Neural cell (in vitro differentiated cells): Measurements from ENCODE around the gene KCNA10. TPM values are rescaled to one million over a fixed set of nuclear protein-coding genes. Genes with fewer than 3 reads are reported as not detected.

Experiments
- H2AFZ ChIP-seq: fragments of 200-600, 300-800 bp; sonication (generic), shearing (Covaris generic); 2 replicates; pipeline ENCODE4 v1.6.0; 2014; ENCODE audit warnings: low read depth, mild to moderate bottlenecking, antibody characterized with exemption, low read length, moderate library complexity
- H3F3A ChIP-seq: fragments of 200-600 bp; shearing (Covaris generic); 2 replicates; pipeline ENCODE4 v1.6.1; 2016; ENCODE audit warnings: mild to moderate bottlenecking, moderate library complexity, mixed read lengths, antibody characterized with exemption, low read length; ENCODE audit not compliant: insufficient read depth, poor library complexity, severe bottlenecking
- H3K27ac ChIP-seq: fragments of 200-600, 300-800 bp; sonication (generic), shearing (Covaris generic); 2 replicates; pipeline ENCODE4 v1.5.1; 2014; ENCODE audit warnings: mild to moderate bottlenecking, low read length, moderate library complexity
- H3K27me3 ChIP-seq: fragments of 300-800, 200-600 bp; sonication (generic), shearing (Covaris generic); 2 replicates; pipeline ENCODE4 v1.6.0; 2014; ENCODE audit warnings: mild to moderate bottlenecking, low read depth, low read length, moderate library complexity; ENCODE audit not compliant: insufficient read depth
- H3K36me3 ChIP-seq: fragments of 300-800, 200-600 bp; sonication (generic), shearing (Covaris generic); 2 replicates; pipeline ENCODE4 v1.5.1; 2014; ENCODE audit warnings: mild to moderate bottlenecking, antibody characterized with exemption, low read length, moderate library complexity; ENCODE audit not compliant: insufficient read depth
- H3K4me2 ChIP-seq: fragments of 300-800, 200-600 bp; sonication (generic), shearing (Covaris generic); 2 replicates; pipeline ENCODE4 v1.6.0; 2014; ENCODE audit warnings: mild to moderate bottlenecking, low read length
- H3K4me3 ChIP-seq: fragments of 300-800, 200-600 bp; sonication (generic), shearing (Covaris generic); 2 replicates; pipeline ENCODE4 v1.5.1; 2014; ENCODE audit warnings: mild to moderate bottlenecking, low read length, moderate library complexity
- H3K79me2 ChIP-seq: fragments of 200-600 bp; shearing (Covaris generic); replicated peaks from 2 replicates; pipeline ENCODE4 v1.6.0; 2014; ENCODE audit warnings: mild to moderate bottlenecking, low read length, moderate library complexity; ENCODE audit not compliant: insufficient read depth
- H3K9ac ChIP-seq: fragments of 300-800, 200-600 bp; sonication (generic), shearing (Covaris generic); 2 replicates; pipeline ENCODE4 v1.6.1; 2016; ENCODE audit warnings: mild to moderate bottlenecking, low read length, mixed read lengths
- H3K9me2 ChIP-seq: fragments of 200-600 bp; shearing (Covaris generic); 2 replicates; pipeline ENCODE4 v1.6.1; 2016; ENCODE audit warnings: mild to moderate bottlenecking, low read length, mixed read lengths; ENCODE audit not compliant: insufficient read depth
- H3K9me3 ChIP-seq: fragments of 200-600, 300-800 bp; sonication (generic), shearing (Covaris generic); 2 replicates; pipeline ENCODE4 v1.6.1; 2016; ENCODE audit warnings: mild to moderate bottlenecking, mixed run types, low read length, moderate library complexity, mixed read lengths
- H4K20me1 ChIP-seq: fragments of 200-600 bp; shearing (Covaris generic); 2 replicates; pipeline ENCODE4 v1.6.1; 2016; ENCODE audit warnings: mild to moderate bottlenecking, mixed run types; ENCODE audit not compliant: insufficient read depth
- CTCF ChIP-seq: fragments of 450-650 bp; IDR thresholded peaks from 2 replicates; pipeline ENCODE4 v1.5.1; 2014; ENCODE audit warnings: antibody characterized with exemption, mild to moderate bottlenecking, moderate library complexity; ENCODE audit not compliant: poor library complexity, severe bottlenecking
- EP300 ChIP-seq: fragments of 450-650 bp; conservative IDR thresholded peaks from 2 replicates; pipeline ENCODE4 v1.6.1; 2014; ENCODE audit warnings: antibody characterized with exemption, mild to moderate bottlenecking, moderate library complexity; ENCODE audit not compliant: poor library complexity, severe bottlenecking
- EZH2 ChIP-seq: fragments of 200-600, 300-800 bp; shearing (Covaris generic), sonication (generic); IDR thresholded peaks from 2 replicates; pipeline ENCODE4 v1.6.1; 2014; ENCODE audit warnings: antibody characterized with exemption, low read length, borderline replicate concordance, mild to moderate bottlenecking; ENCODE audit not compliant: insufficient read depth, poor library complexity, severe bottlenecking
- MXI1 ChIP-seq: fragments of 450-650 bp; conservative IDR thresholded peaks from 2 replicates; pipeline ENCODE4 v1.6.1; 2014; ENCODE audit warnings: antibody characterized with exemption, mild to moderate bottlenecking; ENCODE audit not compliant: poor library complexity, severe bottlenecking
- POLR2AphosphoS5 ChIP-seq: IDR thresholded peaks from 2 replicates; pipeline ENCODE4 v1.6.1; 2012
- RAD21 ChIP-seq: fragments of 450-650 bp; conservative IDR thresholded peaks from 2 replicates; pipeline ENCODE4 v1.6.1; 2014; ENCODE audit warnings: antibody characterized with exemption, mild to moderate bottlenecking, moderate library complexity
- REST ChIP-seq: IDR thresholded peaks from 2 replicates; pipeline ENCODE4 v1.6.1; 2012; ENCODE audit warnings: borderline replicate concordance
- SMC3 ChIP-seq: fragments of 450-650 bp; conservative IDR thresholded peaks from 2 replicates; pipeline ENCODE4 v1.6.1; 2014; ENCODE audit warnings: antibody characterized with exemption, mild to moderate bottlenecking, moderate library complexity; ENCODE audit not compliant: poor library complexity
- TAF1 ChIP-seq: IDR thresholded peaks from 2 replicates; pipeline ENCODE4 v1.6.1; 2012; ENCODE audit warnings: low read depth
- polyA plus RNA-seq: library from polyadenylated mRNA; depleted of rRNA; stranded (reverse); fragments of >200 nt; gene quantifications from 2 replicates; pipeline ENCODE4 v1.2.3, GENCODE V29; 2014

KCNA10 gene
- polyA plus RNA-seq, 1 donor from 2014 or later, result not detected

GRCh38 chr1:110481968-110482623, 36.9 kb downstream of the KCNA10 start:
- Histone ChIP-seq H3K27ac (no peak overlapping the region), H2AFZ (no peak overlapping the region), H3K9me2 (no peaks in the 10 kb centered on the region), H3F3A (no peaks in the 10 kb centered on the region), H3K4me2 (no peak overlapping the region), H3K4me3 (no peak overlapping the region), H4K20me1 (no peaks in the 10 kb centered on the region), H3K9ac (no peak overlapping the region), H3K27me3 (no peaks in the 10 kb centered on the region), H3K79me2 (no peaks in the 10 kb centered on the region), H3K9me3 (no peaks in the 10 kb centered on the region), H3K36me3 (no peaks in the 10 kb centered on the region)
- TF ChIP-seq REST (no peak), EZH2 (no peak), MXI1 (no peak), TAF1 (no peak), CTCF (no peak), EP300 (no peak), SMC3 (no peak), POLR2AphosphoS5 (no peak), RAD21 (no peak)

DNA sequence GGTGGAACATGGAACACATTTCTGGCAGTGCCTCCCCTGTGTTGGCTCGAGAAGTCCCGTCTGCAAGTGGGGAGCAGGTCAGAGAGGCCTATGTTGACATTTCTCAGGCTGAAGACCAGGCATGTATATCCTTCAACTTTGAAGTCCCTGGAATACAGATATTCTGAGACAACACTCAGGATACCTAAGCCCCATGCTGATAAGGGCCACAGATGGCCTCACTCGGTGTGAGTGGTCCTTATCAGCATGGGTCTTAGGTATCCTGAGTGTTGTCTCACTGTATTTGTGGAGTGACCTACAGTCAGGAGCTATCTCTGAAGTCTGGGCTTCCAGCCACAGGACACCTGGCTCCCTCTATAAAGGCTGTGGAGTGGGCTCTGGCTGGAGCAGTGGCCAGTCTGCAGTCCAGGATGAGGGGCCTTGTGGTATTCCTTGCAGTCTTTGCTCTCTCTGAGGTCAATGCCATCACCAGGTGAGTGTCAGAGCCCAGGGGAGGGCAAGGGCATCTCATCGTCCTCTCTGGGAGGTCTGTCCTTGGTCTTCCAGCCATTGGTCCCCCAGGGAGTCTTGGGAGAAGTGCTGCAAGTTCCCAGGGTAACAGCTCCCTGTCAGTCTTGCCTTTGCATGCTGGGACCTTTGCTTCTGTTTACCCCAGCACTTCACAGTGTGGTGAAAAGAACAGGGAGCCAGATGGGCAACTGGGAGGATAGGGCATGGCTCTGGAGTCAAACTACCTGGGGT, 38.4 kb downstream of the KCNA10 start:
- Histone ChIP-seq H3K9me3 (no peaks in the 10 kb centered on the region), H3K79me2 (no peaks in the 10 kb centered on the region), H3K27ac (no peak overlapping the region), H3K9ac (no peak overlapping the region), H3F3A (no peaks in the 10 kb centered on the region), H3K4me2 (no peak overlapping the region), H2AFZ (no peak overlapping the region), H3K36me3 (no peaks in the 10 kb centered on the region), H3K9me2 (no peaks in the 10 kb centered on the region), H4K20me1 (no peaks in the 10 kb centered on the region), H3K4me3 (no peak overlapping the region), H3K27me3 (no peaks in the 10 kb centered on the region)
- TF ChIP-seq CTCF, result no peak
- no peak for TF ChIP-seq POLR2AphosphoS5
- no peak for TF ChIP-seq SMC3
- TF ChIP-seq MXI1, result no peak
- TF ChIP-seq REST, result no peak
- no peak for TF ChIP-seq EZH2
- no peak for TF ChIP-seq TAF1
- TF ChIP-seq EP300, result no peak
- no peak for TF ChIP-seq RAD21
